Activated B cell treated with CpG ODN at 0.5 μM for 24 hours (primary cell): ENCODE data around the gene DAPP1. TPM values are rescaled to one million over a fixed set of nuclear protein-coding genes. Genes with fewer than 3 reads are reported as not detected.

ENCODE experiments used
- ATAC-seq: fragments of 200-7000 bp; cut with Tn5 transposase; one replicate; pipeline ENCODE4 v1.10.0; 2021; ENCODE audit warnings: low read depth, mild to moderate bottlenecking, moderate library complexity
- CTCF ChIA-PET: fragments of 350-600 bp; sonication (Branson Sonifier 250); formaldehyde crosslinking; loops from one replicate; lab custom pipeline; 2021; ENCODE audit warnings: antibody characterized with exemption; lab: Charles Lee
- POLR2A ChIA-PET: fragments of 350-600 bp; sonication (Branson Sonifier 250); formaldehyde crosslinking; loops from one replicate; lab custom pipeline; 2021; ENCODE audit warnings: antibody characterized with exemption; lab: Charles Lee
- DNase-seq: peaks from one replicate; pipeline ENCODE4 v3.0.0; 2022
- H3K27ac Mint-ChIP-seq: one replicate; pipeline ENCODE4 v1.8.0; 2020; ENCODE audit warnings: mixed read lengths
- H3K27me3 Mint-ChIP-seq: one replicate; pipeline ENCODE4 v1.8.0; 2021; ENCODE audit warnings: mixed read lengths
- H3K36me3 Mint-ChIP-seq: one replicate; pipeline ENCODE4 v1.8.0; 2021; ENCODE audit warnings: low read depth, mixed read lengths
- H3K4me1 Mint-ChIP-seq: one replicate; pipeline ENCODE4 v1.8.0; 2021; ENCODE audit warnings: mixed read lengths
- H3K4me3 Mint-ChIP-seq: one replicate; pipeline ENCODE4 v1.8.0; 2020; ENCODE audit warnings: mild to moderate bottlenecking, mixed read lengths
- H3K9me3 Mint-ChIP-seq: one replicate; pipeline ENCODE4 v1.8.0; 2020; ENCODE audit warnings: mixed read lengths
- CTCF ChIP-seq: fragments of 200-600 bp; IDR thresholded peaks from one replicate; pipeline ENCODE4 v1.8.0; 2022; ENCODE audit warnings: antibody characterized with exemption, mild to moderate bottlenecking
- intact Hi-C: fragments of 100-400 bp; cut with micrococcal nuclease; formaldehyde crosslinking; loops from one replicate; pipeline ENCODE4 v1.15.1; 2024
- total RNA-seq: library from RNA; stranded (reverse); gene quantifications from 2 replicates; pipeline ENCODE4 v1.2.3, GENCODE V29; 2022

Gene DAPP1
- total RNA-seq, 1 donor from 2014 or later, result 144 TPM

GRCh38 chr4:99811117-99811516, 5.5 kb upstream of the DAPP1 start:
- intact Hi-C loops, result loop anchor here (1.0 to 10.0 kb wide), 3 partner anchors 138 to 1546 kb away; partner anchors contain the start of gene RAP1GDS1
- ChIA-PET POLR2A (interaction anchor here (0.6 to 0.7 kb wide), 2 partner anchors 10 to 40 kb away, joined by 3 read pairs; no protein-coding TSS in a partner anchor), CTCF (interaction anchor here (1.1 to 5.2 kb wide), 18 partner anchors 8 to 251 kb away, joined by 3 to 57 read pairs (median 7); partner anchors contain the start of genes DNAJB14 and LAMTOR3)
- H3K9me3 Mint-ChIP-seq, result no peaks in the 10 kb centered on the region
- TF ChIP-seq CTCF, result no peak
- H3K4me1 Mint-ChIP-seq, result peaks cover 47% of the 10 kb centered on the region
- H3K36me3 Mint-ChIP-seq, result no peaks in the 10 kb centered on the region
- H3K27ac Mint-ChIP-seq, result no peak overlapping the region
- no peak for ATAC-seq
- DNase-seq, result no peak
- H3K4me3 Mint-ChIP-seq, result no peak overlapping the region
- no peaks in the 10 kb centered on the region for H3K27me3 Mint-ChIP-seq

GRCh38 chr4:99811850-99812249, 4.8 kb upstream of the DAPP1 start:
- DNase-seq, result no peak
- H3K4me1 Mint-ChIP-seq, result peaks cover 53% of the 10 kb centered on the region
- TF ChIP-seq CTCF, result no peak
- no peak for ATAC-seq
- no peaks in the 10 kb centered on the region for H3K9me3 Mint-ChIP-seq
- H3K27ac Mint-ChIP-seq, result no peak overlapping the region
- POLR2A ChIA-PET, result interaction anchor here (0.8 to 1.1 kb wide), 3 partner anchors 13 to 134 kb away, joined by 3 to 4 read pairs (median 4); partner anchors contain the start of gene DNAJB14
- CTCF ChIA-PET, result interaction anchor here (0.6 to 5.2 kb wide), 22 partner anchors 9 to 251 kb away, joined by 3 to 57 read pairs (median 5); partner anchors contain the start of genes DNAJB14 and LAMTOR3
- H3K36me3 Mint-ChIP-seq, result peaks cover 2% of the 10 kb centered on the region
- no peak overlapping the region for H3K4me3 Mint-ChIP-seq
- no peaks in the 10 kb centered on the region for H3K27me3 Mint-ChIP-seq
- intact Hi-C loops, result loop anchor here (1.0 to 10.0 kb wide), 4 partner anchors 73 to 1547 kb away; partner anchors contain the start of gene RAP1GDS1

GRCh38 chr4:99815597-99816011, 1.0 kb upstream of the DAPP1 start:
- Mint-ChIP-seq H3K27ac (peak overlapping the region; percentile 88), H3K36me3 (peaks cover 31% of the 10 kb centered on the region), H3K4me3 (peak overlapping the region; percentile 56), H3K27me3 (no peaks in the 10 kb centered on the region), H3K4me1 (peaks cover 66% of the 10 kb centered on the region), H3K9me3 (no peaks in the 10 kb centered on the region)
- no peak for TF ChIP-seq CTCF
- DNase-seq, result no peak
- ATAC-seq, result no peak
- ChIA-PET CTCF (no interaction called here), POLR2A (interaction anchor here (0.6 to 2.9 kb wide), 9 partner anchors 11 to 1940 kb away, joined by 3 to 75 read pairs (median 25); partner anchors contain the start of genes DNAJB14 and TRMT10A)
- intact Hi-C loops, result loop anchor here (1.0 to 10.0 kb wide), 12 partner anchors 15 to 1672 kb away; partner anchors contain the start of genes ADH5, EIF4E, LAMTOR3 and METAP1

- peak; percentile 33 for ATAC-seq
- Mint-ChIP-seq H3K4me3 (peak overlapping the region; percentile 89), H3K36me3 (peaks cover 41% of the 10 kb centered on the region), H3K9me3 (no peaks in the 10 kb centered on the region), H3K27ac (peak overlapping the region; percentile 88), H3K27me3 (no peaks in the 10 kb centered on the region), H3K4me1 (peaks cover 77% of the 10 kb centered on the region)
- no peak for TF ChIP-seq CTCF
- ChIA-PET POLR2A (interaction anchor here (0.6 to 2.9 kb wide), 20 partner anchors 8 to 1674 kb away, joined by 3 to 75 read pairs (median 6); partner anchors contain the start of genes ADH5, DNAJB14, H2AZ1 and LAMTOR3), CTCF (interaction anchor here (0.9 to 2.3 kb wide), 6 partner anchors 9 to 132 kb away, joined by 3 to 17 read pairs (median 4); partner anchors contain the start of gene LAMTOR3)
- DNase-seq, result no peak
- intact Hi-C loops, result loop anchor here (1.0 to 10.0 kb wide), 6 partner anchors 13 to 1553 kb away; partner anchors contain the start of genes ADH5 and RAP1GDS1
Measured at GRCh38 chr4:99817309-99817890, 773 bp downstream of the DAPP1 start.
